GM19035 (cell line): Measurements from ENCODE around the gene KLK3.

Experiments used
- ATAC-seq: cut with Tn5 transposase; IDR thresholded peaks from one replicate; pipeline ENCODE4 v1.9.1; 2021; ENCODE audit not compliant: unreplicated experiment

Gene KLK3

GRCh38 chr19:50859849-50860248, 5.1 kb downstream of the KLK3 start:
- ATAC-seq = no peak

- ATAC-seq = no peak
These were observed 6.3 kb downstream of the KLK3 start for GRCh38 chr19:50861010-50861409.

DNA sequence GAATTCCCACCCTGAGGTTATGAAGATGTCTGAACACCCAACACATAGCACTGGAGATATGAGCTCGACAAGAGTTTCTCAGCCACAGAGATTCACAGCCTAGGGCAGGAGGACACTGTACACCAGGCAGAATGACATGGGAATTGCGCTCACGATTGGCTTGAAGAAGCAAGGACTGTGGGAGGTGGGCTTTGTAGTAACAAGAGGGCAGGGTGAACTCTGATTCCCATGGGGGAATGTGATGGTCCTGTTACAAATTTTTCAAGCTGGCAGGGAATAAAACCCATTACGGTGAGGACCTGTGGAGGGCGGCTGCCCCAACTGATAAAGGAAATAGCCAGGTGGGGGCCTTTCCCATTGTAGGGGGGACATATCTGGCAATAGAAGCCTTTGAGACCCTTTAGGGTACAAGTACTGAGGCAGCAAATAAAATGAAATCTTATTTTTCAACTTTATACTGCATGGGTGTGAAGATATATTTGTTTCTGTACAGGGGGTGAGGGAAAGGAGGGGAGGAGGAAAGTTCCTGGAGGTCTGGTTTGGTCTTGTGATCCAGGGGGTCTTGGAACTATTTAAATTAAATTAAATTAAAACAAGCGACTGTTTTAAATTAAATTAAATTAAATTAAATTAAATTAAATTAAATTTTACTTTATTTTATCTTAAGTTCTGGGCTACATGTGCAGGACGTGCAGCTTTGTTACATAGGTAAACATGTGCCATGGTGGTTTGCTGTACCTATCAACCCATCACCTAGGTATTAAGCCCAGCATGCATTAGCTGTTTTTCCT, 7.0 kb downstream of the KLK3 start:
- ATAC-seq = no peak

DNA sequence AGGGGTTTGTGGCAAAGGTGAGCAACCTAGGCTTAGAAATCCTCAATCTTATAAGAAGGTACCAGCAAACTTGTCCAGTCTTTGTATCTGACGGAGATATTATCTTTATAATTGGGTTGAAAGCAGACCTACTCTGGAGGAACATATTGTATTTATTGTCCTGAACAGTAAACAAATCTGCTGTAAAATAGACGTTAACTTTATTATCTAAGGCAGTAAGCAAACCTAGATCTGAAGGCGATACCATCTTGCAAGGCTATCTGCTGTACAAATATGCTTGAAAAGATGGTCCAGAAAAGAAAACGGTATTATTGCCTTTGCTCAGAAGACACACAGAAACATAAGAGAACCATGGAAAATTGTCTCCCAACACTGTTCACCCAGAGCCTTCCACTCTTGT, 14.8 kb downstream of the KLK3 start:
- ATAC-seq = no peak

DNA sequence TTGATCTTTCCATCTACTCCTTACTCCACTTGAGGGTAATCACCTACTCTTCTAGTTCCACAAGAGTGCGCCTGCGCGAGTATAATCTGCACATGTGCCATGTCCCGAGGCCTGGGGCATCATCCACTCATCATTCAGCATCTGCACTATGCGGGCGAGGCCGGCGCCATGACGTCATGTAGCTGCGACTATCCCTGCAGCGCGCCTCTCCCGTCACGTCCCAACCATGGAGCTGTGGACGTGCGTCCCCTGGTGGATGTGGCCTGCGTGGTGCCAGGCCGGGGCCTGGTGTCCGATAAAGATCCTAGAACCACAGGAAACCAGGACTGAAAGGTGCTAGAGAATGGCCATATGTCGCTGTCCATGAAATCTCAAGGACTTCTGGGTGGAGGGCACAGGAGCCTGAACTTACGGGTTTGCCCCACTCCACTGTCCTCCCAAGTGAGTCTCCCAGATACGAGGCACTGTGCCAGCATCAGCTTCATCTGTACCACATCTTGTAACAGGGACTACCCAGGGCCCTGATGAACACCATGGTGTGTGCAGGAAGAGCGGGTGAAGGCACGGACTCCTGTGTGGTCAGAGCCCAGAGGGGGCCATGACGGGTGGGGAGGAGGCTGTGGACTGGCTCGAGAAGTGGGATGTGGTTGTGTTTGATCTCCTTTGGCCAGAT, 15.8 kb downstream of the KLK3 start:
- no peak for ATAC-seq

GRCh38 chr19:50873056-50873455, 18.3 kb downstream of the KLK3 start, which contains the start of gene KLK2:
Gene KLK2, plus strand, starts transcription at chr19:50873439. Its CDS starts 35 bp downstream, at chr19:50873474.
- ATAC-seq = no peak

GRCh38 chr19:50874211-50874610, 19.5 kb downstream of the KLK3 start:
- ATAC-seq = no peak

DNA sequence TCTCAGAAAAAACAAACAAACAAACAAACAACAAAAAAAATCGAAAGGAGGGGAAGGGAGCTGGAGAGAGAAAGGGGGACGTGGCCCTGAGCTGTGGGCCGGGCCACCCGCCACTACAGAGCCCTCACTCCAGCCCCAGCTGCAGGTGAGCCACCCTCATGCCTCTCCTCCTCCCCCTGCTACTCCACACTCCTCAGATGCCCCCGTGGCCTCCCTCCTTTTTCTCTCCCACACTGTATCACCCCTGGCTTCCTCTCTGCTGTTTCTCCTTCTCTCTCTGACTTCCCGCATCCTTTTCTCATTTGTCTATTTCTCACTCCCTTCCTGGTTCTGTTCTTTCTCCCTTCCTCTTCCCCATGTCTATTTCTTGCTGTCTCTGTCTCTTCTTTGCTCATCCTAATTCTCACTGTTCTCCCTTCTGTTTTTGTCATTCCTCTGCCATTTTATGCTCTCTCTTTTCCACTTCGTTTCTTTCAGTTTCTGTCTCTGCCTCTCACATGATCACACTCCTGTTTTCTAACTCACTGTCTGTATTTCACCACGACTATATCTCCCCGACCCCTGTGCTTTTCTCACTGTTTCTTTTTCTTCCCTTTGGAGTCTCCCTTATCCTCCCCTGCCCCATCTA, 21.2 kb downstream of the KLK3 start:
- ATAC-seq = no peak

DNA sequence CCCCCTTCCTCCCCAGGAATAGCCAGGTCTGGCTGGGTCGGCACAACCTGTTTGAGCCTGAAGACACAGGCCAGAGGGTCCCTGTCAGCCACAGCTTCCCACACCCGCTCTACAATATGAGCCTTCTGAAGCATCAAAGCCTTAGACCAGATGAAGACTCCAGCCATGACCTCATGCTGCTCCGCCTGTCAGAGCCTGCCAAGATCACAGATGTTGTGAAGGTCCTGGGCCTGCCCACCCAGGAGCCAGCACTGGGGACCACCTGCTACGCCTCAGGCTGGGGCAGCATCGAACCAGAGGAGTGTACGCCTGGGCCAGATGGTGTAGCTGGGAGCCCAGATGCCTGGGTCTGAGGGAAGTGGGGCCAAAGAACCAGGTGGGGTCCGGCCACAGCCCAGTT, 21.7 kb downstream of the KLK3 start:
- ATAC-seq = no peak

DNA sequence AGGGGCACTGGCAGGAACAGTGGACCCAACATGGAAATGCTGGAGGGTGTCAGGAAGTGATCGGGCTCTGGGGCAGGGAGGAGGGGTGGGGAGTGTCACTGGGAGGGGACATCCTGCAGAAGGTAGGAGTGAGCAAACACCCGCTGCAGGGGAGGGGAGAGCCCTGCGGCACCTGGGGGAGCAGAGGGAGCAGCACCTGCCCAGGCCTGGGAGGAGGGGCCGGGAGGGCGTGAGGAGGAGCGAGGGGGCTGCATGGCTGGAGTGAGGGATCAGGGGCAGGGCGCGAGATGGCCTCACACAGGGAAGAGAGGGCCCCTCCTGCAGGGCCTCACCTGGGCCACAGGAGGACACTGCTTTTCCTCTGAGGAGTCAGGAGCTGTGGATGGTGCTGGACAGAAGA, 22.6 kb downstream of the KLK3 start:
- no peak for ATAC-seq

DNA sequence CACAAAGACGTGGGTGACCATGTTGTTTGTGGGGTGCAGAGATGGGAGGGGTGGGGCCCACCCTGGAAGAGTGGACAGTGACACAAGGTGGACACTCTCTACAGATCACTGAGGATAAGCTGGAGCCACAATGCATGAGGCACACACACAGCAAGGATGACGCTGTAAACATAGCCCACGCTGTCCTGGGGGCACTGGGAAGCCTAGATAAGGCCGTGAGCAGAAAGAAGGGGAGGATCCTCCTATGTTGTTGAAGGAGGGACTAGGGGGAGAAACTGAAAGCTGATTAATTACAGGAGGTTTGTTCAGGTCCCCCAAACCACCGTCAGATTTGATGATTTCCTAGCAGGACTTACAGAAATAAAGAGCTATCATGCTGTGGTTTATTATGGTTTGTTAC, 24.1 kb downstream of the KLK3 start:
- ATAC-seq = no peak

DNA sequence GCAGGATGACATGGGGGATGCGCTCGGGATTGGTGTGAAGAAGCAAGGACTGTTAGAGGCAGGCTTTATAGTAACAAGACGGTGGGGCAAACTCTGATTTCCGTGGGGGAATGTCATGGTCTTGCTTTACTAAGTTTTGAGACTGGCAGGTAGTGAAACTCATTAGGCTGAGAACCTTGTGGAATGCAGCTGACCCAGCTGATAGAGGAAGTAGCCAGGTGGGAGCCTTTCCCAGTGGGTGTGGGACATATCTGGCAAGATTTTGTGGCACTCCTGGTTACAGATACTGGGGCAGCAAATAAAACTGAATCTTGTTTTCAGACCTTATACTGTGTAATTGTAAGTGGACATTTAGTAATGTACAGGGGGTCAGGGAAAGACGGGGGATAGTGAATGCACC, 25.5 kb downstream of the KLK3 start:
- ATAC-seq = no peak

DNA sequence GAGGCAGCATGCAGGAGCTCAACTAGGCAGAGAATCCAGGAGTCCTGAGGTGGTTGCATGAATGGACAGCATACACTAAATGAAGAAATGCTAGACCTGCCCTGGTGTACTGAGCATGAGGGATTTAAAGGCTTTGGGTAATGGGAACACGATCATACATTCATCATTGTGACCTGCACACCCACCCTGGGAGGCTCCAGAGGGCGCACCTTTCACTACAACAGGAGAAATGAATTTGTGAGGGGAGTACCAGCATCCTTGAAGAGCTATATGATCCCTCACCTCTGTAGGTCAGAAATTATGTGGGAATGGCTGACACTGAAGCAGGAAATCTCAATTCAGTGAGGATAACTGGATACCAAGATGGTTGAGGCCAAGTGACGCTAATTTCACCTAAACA, 27.5 kb downstream of the KLK3 start:
- ATAC-seq = no peak

DNA sequence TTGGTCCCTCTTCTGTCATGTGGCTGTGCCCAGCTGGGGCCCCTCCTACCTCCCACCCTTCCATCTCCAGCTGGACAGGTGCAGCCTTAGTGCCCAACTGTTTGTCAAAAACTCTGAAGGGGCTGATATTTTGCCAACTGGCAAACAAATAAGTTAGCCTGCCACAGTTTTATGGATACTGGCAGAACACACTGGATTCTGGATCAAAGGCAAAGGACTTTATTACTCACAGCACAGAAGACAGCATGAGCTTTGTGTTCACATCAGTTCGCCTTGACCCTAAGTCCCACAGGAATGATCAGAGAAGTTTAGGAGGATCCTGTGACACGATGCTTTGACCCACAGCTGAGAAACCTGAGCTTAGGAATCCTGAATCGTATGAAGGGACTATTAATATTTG, 34.9 kb downstream of the KLK3 start:
- no peak for ATAC-seq

GRCh38 chr19:50890422-50891252, 35.9 kb downstream of the KLK3 start:
- ATAC-seq = no peak

GRCh38 chr19:50891253-50891625, 36.5 kb downstream of the KLK3 start:
- ATAC-seq = no peak

DNA sequence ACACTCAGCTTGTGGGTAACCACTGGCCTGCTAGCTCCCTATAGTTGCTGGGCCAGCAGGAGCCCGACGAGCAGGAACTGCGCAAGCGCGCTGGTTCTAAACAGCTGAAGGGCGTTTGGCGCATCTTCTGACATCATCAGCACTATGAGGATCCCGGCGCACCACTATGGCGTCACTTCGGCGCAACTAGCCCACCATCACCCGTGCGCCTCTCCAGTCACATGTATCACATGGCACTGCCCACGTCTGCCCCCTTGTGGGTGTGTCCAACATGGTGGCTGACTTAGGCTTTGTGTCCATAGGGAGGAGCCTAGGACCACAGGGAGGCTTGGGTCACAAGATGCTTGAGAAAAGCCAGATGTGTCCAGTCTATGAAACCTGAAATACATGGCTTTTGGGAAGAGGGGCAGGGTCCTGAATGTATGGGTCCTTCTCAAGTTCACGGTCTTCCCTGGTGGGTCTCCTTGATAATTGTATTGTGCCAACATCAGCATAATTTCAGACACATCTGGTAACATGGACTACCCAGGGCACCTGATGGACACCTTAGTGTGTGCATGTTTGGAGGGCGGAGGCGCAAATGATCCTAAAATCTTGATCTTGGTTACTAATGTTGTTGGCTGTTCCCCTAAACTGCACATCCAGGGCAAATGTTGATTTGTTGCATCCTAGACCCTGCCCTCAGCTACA, 38.5 kb downstream of the KLK3 start:
- no peak for ATAC-seq

- no peak for ATAC-seq
These were observed 40.0 kb downstream of the KLK3 start for GRCh38 chr19:50894478-50895356.

GRCh38 chr19:50896089-50896590, 41.4 kb downstream of the KLK3 start:
- ATAC-seq = peak; percentile 3
